GM19023 (cell line): ENCODE data around the gene CLPTM1L.
"Not testable (repeated sequence)": the region's sequence is repeated elsewhere in the genome, so short reads cannot be mapped to it uniquely, and the experiment has no call there.

Source experiments
- ATAC-seq: cut with Tn5 transposase; IDR thresholded peaks from one replicate; pipeline ENCODE4 v1.9.1; 2021; ENCODE audit warnings: mild to moderate bottlenecking, moderate library complexity; ENCODE audit not compliant: unreplicated experiment

CLPTM1L gene

DNA sequence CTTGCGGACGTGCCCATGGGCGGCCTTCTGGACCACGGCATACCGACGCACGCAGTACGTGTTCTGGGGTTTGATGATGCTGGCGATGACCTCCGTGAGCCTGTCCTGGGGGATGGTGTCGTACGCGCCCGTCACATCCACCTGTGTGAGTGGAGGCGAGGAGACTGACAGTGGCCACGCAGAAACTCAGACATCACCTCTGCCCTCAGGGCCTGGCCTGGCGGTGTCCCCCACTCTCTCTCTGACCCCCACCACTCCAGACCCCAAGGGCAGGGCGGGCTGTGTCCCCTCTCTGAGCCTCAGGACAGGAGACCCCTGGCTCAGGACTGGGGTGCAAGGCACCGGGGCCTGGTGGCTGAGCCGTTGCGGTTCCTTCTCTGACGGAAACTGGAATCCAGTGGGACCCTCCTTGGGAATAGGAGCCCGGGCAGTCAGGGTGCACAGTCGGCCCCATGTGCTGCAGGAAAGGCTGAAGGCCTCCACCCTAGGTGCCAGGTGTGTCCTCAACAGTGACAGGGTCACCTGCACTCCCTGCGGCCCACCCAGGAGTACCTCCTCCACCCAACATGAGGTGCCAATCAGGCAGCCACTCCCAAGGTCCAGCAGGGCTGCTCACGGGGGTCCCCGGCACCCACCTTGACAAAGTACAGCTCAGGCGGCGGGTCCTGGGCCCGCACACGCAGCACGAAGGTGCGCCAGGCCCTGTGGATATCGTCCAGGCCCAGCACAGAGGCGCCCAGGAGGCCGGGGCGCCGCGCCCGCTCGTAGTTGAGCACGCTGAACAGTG, 66.0 kb downstream of the CLPTM1L start:
- no peak for ATAC-seq

DNA sequence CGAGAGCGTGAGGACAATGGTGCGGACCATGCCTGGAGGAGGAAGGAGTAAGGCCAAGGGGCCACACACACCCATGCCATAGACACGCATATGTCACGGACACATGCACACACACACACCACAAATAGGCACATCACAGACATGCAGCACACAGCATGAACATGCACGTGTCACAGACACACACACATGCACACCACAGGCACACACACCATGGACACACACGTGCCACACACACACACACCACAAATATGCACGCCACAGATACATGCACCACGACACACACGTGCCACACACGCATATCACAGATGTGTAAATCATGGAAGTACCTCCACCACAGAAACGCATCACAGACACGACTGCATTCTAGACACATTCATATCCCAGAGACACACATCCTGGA, 66.7 kb downstream of the CLPTM1L start:
- ATAC-seq, result no peak

DNA sequence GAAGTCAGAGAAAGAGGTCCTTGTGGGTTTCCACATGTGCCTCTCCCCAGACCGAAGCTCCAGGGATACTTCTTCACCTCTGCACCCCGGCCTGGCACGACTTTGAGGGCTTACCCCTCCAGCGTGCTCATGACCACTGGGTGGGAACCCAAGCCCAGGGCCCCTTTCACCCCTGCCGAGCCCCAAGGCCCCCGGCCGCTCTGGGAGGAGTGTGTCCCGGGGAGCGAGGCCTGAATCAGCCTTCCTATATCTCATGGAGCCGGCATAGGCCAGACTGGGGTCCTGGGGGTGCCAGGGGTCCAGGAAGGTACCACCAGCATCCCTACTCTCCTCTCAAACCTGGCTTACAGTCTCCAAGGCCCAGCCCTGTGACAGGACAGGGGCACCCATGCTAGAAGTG, 67.1 kb downstream of the CLPTM1L start:
- no peak for ATAC-seq

DNA sequence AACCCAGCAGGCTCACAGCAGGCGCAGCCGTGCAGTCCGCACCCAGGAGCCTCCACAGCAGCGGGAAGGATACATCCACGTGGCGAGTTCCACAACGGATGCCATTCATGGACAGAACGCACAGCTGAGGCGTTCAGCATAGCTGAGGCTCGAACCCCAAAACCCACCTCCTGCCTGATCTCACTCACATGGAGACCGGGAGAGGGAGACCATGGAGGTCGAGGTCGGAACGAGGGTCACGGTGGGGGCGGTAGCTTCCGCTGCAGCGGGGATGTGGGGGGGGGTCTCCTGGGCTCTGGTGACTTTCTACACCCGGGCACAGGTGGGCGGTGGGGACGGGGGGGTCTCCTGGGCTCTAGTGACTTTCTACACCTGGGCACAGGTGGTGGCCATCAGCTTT, 67.6 kb downstream of the CLPTM1L start:
- ATAC-seq, result no peak

DNA sequence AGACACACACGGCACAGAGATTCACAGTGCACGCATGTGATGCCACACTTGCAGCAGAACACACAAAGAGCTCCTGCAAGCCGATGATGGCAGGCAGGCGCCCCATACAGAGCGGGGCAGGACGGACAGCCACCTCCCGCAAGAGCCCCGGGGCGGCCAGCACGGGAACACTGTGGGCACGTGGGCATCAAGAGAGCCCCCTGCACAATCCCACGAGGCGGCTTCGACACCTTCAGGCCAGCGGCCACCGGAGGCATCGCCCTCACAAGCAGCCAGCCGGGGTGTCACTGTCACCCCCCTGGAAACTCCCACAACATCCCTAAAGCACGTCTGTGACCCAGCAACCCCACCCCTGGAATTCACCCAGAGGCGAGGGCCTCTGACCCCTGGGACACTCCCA, 68.0 kb downstream of the CLPTM1L start:
- ATAC-seq, result no peak

DNA sequence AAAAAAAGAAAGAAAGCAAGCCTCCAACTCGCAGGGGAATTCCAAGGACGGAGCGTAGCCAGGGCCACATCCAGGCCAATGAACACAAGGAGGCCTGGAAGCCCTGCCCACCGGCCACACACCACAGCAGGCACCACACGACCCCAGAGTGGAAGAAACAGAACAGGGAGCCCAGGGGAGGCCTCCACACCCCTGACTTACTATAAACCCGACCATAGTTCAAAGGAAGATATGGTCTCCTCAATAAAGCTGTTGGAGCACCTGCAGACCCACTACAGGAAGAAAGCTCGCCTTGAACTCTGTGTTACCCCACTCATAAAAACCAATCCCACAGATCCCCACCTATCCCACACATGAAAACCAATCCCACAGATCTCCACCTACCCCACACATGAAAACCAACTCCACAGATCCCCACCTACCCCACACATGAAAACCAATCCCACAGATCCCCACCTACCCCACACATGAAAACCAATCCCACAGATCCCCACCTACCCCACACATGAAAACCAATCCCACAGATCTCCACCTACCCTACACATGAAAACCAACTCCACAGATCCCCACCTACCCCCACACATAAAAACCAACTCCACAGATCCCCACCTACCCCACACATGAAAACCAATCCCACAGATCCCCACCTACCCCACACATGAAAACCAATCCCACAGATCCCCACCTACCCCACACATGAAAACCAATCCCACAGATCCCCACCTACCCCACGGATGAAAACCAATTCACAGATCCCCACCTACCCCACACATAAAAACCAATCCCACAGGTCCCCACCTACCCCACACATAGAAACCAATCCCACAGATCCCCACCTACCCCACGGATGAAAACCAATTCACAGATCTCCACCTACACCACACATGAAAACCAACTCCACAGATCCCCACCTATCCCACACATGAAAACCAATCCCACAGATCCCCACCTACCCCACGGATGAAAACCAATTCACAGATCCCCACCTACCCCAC, 69.2 kb downstream of the CLPTM1L start:
- ATAC-seq, result not testable (repeated sequence)

DNA sequence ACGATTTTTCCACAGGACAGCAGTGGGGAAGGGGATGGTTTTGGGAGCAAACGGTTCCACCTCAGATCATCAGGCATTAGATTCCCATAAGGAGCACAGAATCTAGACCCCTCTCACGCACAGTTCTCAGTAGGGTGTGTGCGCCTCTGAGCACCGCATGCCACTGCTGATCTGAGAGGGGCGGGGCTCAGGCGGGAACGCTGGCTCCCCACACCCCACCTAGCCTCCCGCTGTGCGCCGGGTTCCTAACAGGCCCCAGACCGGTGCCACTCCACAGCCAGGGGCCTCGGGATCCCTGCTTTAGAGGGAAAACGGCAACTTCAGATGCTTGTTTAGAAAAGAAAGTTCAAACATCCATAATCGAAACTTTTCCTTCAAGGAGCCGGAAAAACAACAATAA, 70.4 kb downstream of the CLPTM1L start:
- no peak for ATAC-seq

DNA sequence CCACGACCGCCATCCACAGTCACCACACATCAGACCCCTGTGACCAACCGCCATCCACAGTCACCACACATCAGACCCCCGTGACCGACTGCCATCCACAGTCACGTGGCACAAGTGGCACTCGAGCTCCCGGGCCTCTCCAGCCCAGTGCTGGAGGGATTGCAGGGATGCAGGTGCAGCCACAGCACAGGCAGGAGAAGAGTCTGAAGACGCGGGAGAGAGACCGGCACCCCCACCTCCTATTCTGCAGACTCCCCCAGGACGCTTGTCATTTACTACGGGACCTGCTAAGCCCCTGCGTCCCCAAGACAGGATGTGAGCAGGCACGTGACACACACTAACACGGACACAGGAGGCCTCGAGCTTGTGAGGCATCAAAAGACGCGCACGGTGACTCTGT, 71.2 kb downstream of the CLPTM1L start:
- no peak for ATAC-seq

DNA sequence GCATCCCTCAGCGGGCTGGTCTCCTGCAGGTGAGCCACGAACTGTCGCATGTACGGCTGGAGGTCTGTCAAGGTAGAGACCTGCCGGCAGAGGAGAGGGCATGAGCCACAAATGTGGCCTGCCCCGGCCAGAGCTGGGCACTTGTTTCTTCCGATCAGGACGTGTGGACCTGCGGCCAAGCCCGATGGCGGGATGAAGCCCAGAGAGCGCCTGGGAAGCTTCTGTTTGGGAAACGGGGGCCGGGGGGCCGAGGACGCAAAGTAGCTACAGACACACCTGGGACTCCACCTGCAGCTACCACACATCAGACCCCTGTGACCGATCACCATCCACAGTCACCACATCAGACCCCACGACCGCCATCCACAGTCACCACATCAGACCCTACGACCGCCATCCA, 72.7 kb downstream of the CLPTM1L start:
- ATAC-seq, result no peak

DNA sequence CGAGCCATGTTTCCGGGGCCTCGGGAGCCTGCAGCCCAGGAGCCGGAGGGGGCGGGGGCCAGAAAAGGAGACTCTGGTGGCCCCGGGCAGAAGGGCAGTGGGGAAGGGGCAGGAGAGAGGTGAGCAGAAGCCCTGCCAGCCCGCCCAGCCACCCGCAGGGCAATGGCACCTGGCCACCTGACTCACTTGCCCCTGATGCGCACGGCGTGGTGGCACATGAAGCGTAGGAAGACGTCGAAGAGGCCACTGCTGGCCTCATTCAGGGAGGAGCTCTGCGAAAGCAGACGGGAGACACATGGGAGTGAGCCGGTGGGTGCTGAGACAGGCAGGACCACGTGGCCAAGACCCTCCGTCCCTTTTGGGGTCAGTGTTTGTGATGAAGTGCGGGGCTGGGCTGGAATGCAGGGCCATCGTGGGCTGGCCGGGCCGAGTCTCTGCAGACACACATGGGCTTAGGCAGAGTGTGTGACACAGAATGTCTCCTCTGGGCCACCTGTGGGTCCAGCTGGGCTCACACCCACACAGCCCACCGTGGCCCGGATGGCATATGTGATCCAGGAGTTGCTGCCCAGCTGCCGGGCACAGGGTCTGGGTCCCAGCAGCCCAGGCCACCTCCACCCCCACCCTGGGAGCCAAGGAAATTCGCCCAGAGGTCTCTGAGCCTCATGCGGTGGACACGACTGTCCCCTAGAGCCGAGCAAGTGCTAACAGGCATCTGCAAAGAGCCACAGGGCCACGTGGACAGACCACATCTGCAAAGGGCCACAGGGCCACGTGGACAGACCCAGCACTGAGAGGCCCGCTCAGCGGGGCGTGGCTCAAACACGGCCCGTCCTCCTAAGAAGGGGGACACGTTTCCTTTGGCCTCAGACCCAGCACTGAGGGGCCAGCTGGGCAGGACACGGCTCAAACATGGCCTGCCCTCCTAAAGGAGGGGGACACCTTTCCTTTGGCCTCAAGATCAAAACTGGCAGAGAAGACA, 73.7 kb downstream of the CLPTM1L start:
- no peak for ATAC-seq

DNA sequence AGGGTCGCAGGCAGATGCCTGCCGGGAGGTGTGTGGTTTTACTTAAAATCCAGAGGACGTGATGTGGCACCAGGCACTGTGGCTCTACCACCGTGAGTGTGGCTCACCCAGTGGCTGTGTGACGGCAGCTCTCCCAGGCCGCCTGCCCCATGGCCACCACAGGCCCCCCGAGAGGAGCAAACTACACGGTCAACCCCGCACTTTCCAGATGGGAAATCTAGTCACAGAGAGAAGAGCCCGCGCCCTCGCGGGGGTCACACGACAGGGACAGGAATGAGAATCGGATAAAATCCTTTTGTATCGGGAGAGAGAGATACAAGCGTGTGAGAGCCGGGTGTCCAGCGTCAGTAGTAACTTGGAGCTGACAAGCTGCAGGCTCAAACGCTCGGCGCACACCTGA, 74.5 kb downstream of the CLPTM1L start:
- no peak for ATAC-seq

DNA sequence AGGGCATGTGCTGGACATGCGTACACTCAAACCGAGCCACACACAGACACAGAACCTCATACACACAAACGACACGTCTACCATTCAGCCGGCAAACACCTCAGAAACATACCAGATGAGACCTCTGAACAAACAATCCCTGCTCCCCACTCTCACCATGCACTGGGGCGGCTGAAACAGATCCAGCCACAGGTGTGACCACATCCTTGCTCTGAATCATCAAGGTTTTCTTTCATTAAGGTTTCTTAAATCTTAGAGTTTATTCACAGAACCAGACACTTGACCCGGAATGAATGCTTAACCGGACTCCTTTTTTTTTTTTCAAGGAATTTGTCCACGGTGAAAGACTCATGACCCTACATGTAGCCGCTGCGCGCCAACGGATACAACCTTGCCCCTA, 76.2 kb downstream of the CLPTM1L start:
- ATAC-seq, result no peak

DNA sequence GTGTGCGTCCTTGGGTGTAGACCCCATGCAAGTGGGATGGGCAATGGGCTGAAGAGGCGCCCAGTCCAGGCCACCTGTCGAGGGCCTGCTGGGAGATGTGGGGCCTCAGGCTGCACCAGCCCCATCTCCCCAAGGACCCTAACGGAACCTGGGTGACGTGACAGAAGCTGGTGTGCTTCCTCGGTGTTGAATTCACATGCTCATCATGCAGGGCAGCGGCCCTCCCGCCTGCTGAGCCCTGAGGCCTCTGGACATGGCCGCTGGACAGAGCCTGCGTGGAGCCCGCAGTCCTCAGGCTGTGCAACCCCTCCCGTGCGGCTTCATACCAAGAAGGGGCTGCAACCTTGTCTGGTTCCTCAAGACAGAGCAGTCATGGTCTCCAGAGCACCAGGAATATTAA, 76.8 kb downstream of the CLPTM1L start:
- no peak for ATAC-seq
